Subcutaneous adipose tissue (tissue), 4 donors: ENCODE measurements around the gene DPRX. TPM values are rescaled to one million over a fixed set of nuclear protein-coding genes. Genes with fewer than 3 reads are reported as not detected.

Experiments used
- CTCF ChIP-seq: fragments of 450-650 bp; IDR thresholded peaks from one replicate; pipeline ENCODE4 v1.5.1; 2016; ENCODE audit warnings: low read depth, mild to moderate bottlenecking, control low read depth, antibody characterized with exemption, moderate library complexity
- total RNA-seq, 4 donors: library from RNA; depleted of rRNA; stranded (reverse); fragments of >200 nt; gene quantifications; one replicate each; pipeline ENCODE4 v1.1.0, GENCODE V29; 2016

Gene DPRX
- total RNA-seq, 4 donors from 2014 or later = not detected

DNA sequence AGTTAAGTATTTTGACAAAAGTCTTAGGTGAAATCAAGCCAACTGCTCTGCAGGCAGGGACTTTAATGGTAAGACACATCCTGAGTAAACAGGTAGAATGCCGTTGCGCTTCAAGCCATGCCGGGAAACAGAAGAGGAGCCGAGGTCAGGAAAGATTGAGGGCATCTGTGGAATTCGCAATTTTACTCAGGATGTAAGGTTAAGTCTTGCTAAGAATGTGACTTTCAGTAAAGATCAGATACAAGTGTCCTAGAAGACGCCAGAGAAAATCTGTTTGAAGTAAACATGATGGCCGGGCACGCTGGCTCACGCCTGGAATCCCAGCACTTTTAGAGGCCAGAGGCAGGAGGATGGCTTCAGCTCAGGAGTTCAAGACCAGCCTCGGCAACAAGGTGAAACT lies 33.4 kb upstream of the DPRX start:
- no peak for TF ChIP-seq CTCF

DNA sequence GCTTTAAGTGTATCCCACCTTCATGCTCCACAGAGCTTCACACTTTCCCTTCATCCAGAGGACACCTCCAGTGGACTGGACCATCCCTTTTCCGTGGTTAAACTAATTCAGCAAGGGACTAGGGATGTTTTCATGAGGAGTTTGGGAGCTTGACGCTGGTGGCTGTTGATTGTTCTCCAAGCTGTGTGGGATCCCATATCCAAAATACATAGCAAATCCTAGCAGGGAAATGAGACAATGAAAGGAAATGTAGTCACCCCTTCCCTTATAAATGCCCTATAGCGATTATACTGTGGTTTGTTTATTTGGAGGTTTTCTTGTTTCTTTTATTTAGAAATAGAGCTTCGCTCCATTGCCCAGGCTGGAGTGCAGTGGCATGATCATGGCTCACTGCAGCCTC lies 31.6 kb upstream of the DPRX start:
- TF ChIP-seq CTCF = no peak

DNA sequence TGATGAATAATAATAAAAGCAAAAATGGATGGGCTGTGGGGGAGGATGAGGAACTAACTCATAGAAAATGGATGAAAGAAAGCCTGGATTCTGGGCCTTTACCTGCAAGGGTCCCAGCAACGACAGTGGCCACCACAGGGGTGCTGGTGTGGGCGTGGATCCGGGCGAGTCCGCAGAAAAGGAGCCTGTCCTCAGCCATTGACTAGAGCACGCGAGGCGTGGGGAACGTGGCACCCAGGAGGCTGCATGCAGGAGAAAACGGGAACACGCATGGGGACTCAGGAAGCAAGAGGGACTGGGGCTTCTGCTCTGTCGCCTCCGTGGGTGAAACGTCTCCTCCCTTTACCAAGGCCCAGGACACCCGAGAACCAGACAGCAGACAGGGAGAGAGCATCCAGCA lies 25.8 kb upstream of the DPRX start:
- TF ChIP-seq CTCF = no peak

GRCh38 chr19:53608381-53608780 lies 23.4 kb upstream of the DPRX start:
- TF ChIP-seq CTCF = no peak

DNA sequence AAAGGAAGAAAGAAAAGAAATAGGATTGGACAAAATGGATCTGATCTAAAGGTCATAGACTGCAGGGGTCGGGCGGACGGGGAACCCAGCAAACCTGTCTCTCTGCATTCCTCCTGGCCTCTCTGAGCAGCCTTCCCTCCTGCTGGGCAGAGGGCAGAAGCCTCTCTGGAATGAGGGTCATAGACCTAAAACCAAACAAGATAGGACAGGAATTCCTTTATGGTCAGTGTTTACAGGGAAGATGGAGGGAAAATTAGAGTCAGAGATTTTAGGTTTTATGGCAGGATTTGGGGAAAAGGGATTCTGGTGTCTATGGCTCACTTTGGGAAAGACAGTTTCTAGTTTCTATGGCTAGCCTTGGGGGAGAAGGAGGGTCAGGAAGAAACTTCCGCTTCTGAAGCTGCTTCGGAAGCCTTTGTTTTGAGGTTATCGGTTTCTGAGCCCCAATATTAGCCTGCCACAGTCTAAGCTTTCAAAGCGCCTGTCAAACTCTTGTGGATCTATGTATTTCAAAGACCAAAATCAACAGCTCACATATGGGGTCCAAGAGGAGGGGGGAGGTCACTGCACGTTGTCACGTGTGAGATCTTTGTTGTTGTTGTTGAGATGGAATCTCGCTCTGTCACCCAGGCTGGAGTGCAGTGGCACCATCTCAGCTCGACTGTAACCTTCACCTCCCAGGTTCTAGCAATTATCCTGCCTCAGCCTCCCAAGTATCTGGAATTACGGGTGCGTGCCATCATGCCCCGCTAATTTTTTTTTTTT lies 18.9 kb upstream of the DPRX start:
- TF ChIP-seq CTCF = no peak

DNA sequence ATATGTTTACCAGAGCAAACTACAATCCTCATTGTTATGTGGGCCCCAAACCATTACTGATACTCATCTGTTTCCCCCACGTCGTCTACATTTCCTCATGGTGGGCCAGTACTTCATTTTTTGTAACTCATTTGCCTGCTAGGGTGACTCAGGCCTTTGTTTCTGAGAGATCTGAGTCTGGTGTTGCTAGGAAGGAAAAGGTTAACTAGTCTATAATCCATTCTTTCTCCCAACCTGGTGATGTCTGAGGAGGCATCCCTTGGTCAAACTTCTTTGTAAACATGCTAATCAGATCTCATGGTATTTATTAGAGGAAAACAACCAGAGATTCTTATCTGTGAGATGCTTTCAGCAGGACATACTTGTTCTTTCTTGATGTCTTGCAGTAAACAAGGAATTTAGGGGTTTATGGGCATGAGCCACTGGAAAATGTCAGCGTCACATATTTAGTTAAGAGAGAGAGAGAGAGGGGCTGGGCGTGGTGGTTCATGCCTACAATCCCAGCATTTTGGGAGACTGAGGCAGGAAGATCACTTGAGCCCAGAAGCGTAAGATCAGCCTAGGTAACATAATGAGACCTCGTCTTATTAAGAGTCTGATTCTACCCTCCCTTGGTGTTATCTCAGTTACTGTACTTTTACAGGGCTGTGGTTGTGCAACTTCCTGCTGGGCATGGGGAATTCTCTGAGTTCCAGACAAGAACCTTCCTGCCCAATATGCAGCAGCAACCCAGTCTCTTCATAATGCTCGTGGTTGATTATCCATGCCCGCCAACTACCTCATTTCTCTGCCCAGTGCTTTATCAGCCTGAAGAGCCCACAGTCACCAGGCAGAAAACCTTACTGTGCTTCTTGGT lies 9.7 kb upstream of the DPRX start:
- no peak for TF ChIP-seq CTCF

- TF ChIP-seq CTCF = no peak
Measured at GRCh38 chr19:53624771-53625545, 6.8 kb upstream of the DPRX start.
